Liver (tissue), 3 donors: ENCODE data around the gene HOMER3.

Experiments used
- FOXA1 ChIP-seq: IDR thresholded peaks from 2 replicates; pipeline ENCODE4 v1.6.1; 2016; ENCODE audit warnings: antibody characterized with exemption
- GABPA ChIP-seq, 2 donors: IDR thresholded peaks in 1 of 2; conservative IDR thresholded peaks in 1 of 2; 2 replicates each; pipeline ENCODE4 v1.6.1; 2016; ENCODE audit warnings: antibody characterized with exemption in 2 of 2, mild to moderate bottlenecking in 1 of 2, moderate library complexity in 1 of 2
- HNF4G ChIP-seq: IDR thresholded peaks from 2 replicates; pipeline ENCODE4 v1.6.1; 2016; ENCODE audit warnings: antibody characterized with exemption
- MAX ChIP-seq: IDR thresholded peaks from 2 replicates; pipeline ENCODE4 v1.6.1; 2016; ENCODE audit warnings: antibody characterized with exemption
- RAD21 ChIP-seq, 2 donors: IDR thresholded peaks; 2 replicates each; pipeline ENCODE4 v1.6.1; 2016; ENCODE audit warnings: antibody characterized with exemption in 2 of 2, mild to moderate bottlenecking in 2 of 2
- REST ChIP-seq: IDR thresholded peaks from 2 replicates; pipeline ENCODE4 v1.6.1; 2016; ENCODE audit warnings: antibody characterized with exemption, mild to moderate bottlenecking
- SP1 ChIP-seq: IDR thresholded peaks from 2 replicates; pipeline ENCODE4 v1.6.1; 2018; ENCODE audit warnings: antibody characterized with exemption, mild to moderate bottlenecking
- TAF1 ChIP-seq: conservative IDR thresholded peaks from 2 replicates; pipeline ENCODE4 v1.6.1; 2016; ENCODE audit warnings: antibody characterized with exemption, mild to moderate bottlenecking
- TF ChIP-seq, protein P1 (sequence below): fragments of 150-350 bp; IDR thresholded peaks from 2 replicates; pipeline ENCODE4 v1.5.1; 2017; ENCODE audit warnings: improper control_type of control experiment, low read depth, low read length; ENCODE audit not compliant: missing input control
- donor health status: healthy.
- donor health status: healthy.

GRCh38 chr19:18945297-18945696 lies 4.3 kb upstream of the HOMER3 start:
- TF ChIP-seq GABPA (IDR thresholded peaks at IDR 0.05 in 1 of 2, conservative IDR thresholded peaks at IDR 0.05 in 1 of 2) (no peak), TAF1 (no peak), HNF4G (no peak), REST (no peak), FOXA1 (no peak), RAD21 (IDR thresholded peaks at IDR 0.05) (no peak), SP1 (no peak), MAX (no peak)
- TF ChIP-seq, protein P1, sequence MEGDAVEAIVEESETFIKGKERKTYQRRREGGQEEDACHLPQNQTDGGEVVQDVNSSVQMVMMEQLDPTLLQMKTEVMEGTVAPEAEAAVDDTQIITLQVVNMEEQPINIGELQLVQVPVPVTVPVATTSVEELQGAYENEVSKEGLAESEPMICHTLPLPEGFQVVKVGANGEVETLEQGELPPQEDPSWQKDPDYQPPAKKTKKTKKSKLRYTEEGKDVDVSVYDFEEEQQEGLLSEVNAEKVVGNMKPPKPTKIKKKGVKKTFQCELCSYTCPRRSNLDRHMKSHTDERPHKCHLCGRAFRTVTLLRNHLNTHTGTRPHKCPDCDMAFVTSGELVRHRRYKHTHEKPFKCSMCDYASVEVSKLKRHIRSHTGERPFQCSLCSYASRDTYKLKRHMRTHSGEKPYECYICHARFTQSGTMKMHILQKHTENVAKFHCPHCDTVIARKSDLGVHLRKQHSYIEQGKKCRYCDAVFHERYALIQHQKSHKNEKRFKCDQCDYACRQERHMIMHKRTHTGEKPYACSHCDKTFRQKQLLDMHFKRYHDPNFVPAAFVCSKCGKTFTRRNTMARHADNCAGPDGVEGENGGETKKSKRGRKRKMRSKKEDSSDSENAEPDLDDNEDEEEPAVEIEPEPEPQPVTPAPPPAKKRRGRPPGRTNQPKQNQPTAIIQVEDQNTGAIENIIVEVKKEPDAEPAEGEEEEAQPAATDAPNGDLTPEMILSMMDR, result no peak
